Ovary (tissue), 9 donors: ENCODE results near the gene LPGAT1. TPM values are rescaled to one million over a fixed set of nuclear protein-coding genes. Genes with fewer than 3 reads are reported as not detected.

Experiments
- DNase-seq, 5 donors: peaks; one replicate each; pipeline ENCODE4 v3.0.0-alpha.2; 2019 to 2020
- H3K27ac ChIP-seq, 2 donors: fragments of 200-600 bp; one replicate each; pipeline versions ENCODE4 v1.5.1 to v1.8.0; 2019 to 2022
- H3K27me3 ChIP-seq: fragments of 200-600 bp; one replicate; pipeline ENCODE4 v1.8.0; 2022
- H3K36me3 ChIP-seq: fragments of 200-600 bp; sonication (generic); one replicate; pipeline ENCODE4 v1.5.1; 2019
- H3K4me1 ChIP-seq: one replicate; pipeline ENCODE4 v1.8.1; 2013; ENCODE audit warnings: mild to moderate bottlenecking, moderate library complexity; ENCODE audit not compliant: insufficient read depth
- H3K4me3 ChIP-seq: fragments of 200-600 bp; sonication (generic); one replicate; pipeline ENCODE4 v1.5.1; 2017
- H3K9me3 ChIP-seq, 2 donors: fragments of 200-600 bp in 1 of 2; sonication (generic) in 1 of 2; one replicate each; pipeline versions ENCODE4 v1.5.1 to v1.8.1; 2013 to 2019; ENCODE audit warnings: mild to moderate bottlenecking in 1 of 2, moderate library complexity in 1 of 2
- EP300 ChIP-seq: sonication (generic); formaldehyde crosslinking; IDR thresholded peaks from one replicate; pipeline ENCODE4 v1.6.1; 2017; ENCODE audit warnings: antibody characterized with exemption
- POLR2A ChIP-seq: fragments of 450-650 bp; IDR thresholded peaks from one replicate; pipeline ENCODE4 v1.6.1; 2017; ENCODE audit warnings: antibody characterized with exemption, mild to moderate bottlenecking, moderate library complexity
- WGBS, 3 donors: extraction: QIAGEN DNeasy Blood & Tissue Kit in 1 of 3; methylation state at CpG; one replicate each; pipeline versions ENCODE4 v1.1.5 to v1.1.7; 2013 to 2017; 5-methylcytosine and 5-hydroxymethylcytosine counted together
- intact Hi-C, 4 donors: fragments of 100-400 bp; cut with DNase I; formaldehyde crosslinking; loops; one replicate each; pipeline versions ENCODE4 v1.11.0 to v1.15.1; 2022 to 2023
- polyA plus RNA-seq, 2 donors: library from polyadenylated mRNA; stranded (reverse); fragments of 200-250 nt in 1 of 2; fragments of 350-450 nt in 1 of 2; fragmentation: Illumina TruSeq in 1 of 2; extraction: RNeasy Lipid Tissue Mini Kit (QIAGEN cat#74804) in 1 of 2; gene quantifications; one replicate each; pipeline ENCODE4 v1.2.3, GENCODE V29; 2013 to 2014
- total RNA-seq, 7 donors: library from RNA; depleted of rRNA in 2 of 7; stranded (reverse); fragments of >200 nt in 2 of 7; fragmentation: NEBNext Ultra II Directional in 3 of 7; extraction: Animal tissue kit (Norgen Biotek cat#: 25700) in 3 of 7; gene quantifications; one replicate each; pipeline versions ENCODE4 v1.1.0 to v1.2.4, GENCODE V29; 2016 to 2023
- TF ChIP-seq, protein P1 (sequence below), 3 donors: fragments of 450-650 bp in 2 of 3; fragments of 200-600 bp in 1 of 3; IDR thresholded peaks; one replicate each; pipeline versions ENCODE4 v1.5.1 to v1.8.0; 2016 to 2022; ENCODE audit warnings: antibody characterized with exemption in 3 of 3, mild to moderate bottlenecking in 1 of 3
- donor health status: DM: no; HTN: no; CAD: no; lungs with moderate emphysema.
- donor health status: DM: no; HTN: no; CAD: no.
- donor health status: Bipolar disorder and iron deficiency.
- donor health status: DM: yes; HTN: yes; CAD: no.
- donor health status: DM: no; HTN: no; CAD: no.
- donor health status: DM: yes; HTN: yes; CAD: no.

The LPGAT1 gene
- total and polyA plus RNA-seq, 9 donors: 6.3 to 32.7 (median 26.1) TPM

DNA sequence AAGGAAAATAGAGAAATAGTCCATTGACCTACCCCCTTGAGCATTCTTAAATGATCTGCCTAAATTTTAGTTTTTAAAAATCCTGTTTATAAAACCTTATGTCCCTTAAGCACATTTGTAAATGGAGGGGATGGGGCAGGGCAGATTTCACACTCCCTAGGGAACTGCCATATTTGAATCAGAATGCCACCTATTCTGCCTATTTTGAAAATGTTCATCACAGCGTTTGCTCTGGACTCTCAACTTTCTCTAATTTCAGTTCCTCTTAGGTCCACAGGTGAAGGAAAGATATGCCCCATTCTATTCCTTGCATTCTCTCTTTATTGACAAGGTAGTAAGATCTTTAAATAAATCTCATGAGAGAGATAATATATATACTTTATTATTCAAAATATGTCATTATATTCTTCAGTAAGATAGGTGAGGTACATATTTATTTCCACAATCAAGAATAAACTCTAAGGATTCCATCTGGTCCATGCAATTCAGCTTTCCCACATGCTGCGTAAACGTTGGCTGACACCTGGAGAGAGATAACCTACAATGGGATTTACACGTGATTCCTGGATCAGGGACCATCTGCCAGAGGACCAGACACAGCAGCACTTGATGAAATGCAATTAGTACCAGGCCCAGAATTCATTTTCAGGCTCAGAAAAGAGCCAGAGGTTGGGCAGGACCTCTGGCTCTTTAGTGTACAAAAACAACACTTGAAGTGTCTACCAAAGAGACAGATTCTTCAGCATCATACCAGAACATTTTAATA is 1.2 kb upstream of the LPGAT1 start:
- Histone ChIP-seq H3K4me3 (no peak overlapping the region), H3K9me3 (no peaks in the 10 kb centered on the region), H3K36me3 (no peaks in the 10 kb centered on the region), H3K27ac (no peak overlapping the region), H3K4me1 (peaks cover 3% of the 10 kb centered on the region), H3K27me3 (no peaks in the 10 kb centered on the region)
- no peak for DNase-seq
- intact Hi-C loops: loop anchor here in 3 of 4 donors (10.0 kb wide), 3 partner anchors 127 to 147 kb away; no protein-coding TSS in a partner anchor
- no peak for TF ChIP-seq EP300
- TF ChIP-seq, protein P1, sequence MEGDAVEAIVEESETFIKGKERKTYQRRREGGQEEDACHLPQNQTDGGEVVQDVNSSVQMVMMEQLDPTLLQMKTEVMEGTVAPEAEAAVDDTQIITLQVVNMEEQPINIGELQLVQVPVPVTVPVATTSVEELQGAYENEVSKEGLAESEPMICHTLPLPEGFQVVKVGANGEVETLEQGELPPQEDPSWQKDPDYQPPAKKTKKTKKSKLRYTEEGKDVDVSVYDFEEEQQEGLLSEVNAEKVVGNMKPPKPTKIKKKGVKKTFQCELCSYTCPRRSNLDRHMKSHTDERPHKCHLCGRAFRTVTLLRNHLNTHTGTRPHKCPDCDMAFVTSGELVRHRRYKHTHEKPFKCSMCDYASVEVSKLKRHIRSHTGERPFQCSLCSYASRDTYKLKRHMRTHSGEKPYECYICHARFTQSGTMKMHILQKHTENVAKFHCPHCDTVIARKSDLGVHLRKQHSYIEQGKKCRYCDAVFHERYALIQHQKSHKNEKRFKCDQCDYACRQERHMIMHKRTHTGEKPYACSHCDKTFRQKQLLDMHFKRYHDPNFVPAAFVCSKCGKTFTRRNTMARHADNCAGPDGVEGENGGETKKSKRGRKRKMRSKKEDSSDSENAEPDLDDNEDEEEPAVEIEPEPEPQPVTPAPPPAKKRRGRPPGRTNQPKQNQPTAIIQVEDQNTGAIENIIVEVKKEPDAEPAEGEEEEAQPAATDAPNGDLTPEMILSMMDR (IDR thresholded peaks at IDR 0.05): no peak
- WGBS, 3 donors: 69 to 81% (median 75%) methylated on average over 4 of the region's 4 CpGs

DNA sequence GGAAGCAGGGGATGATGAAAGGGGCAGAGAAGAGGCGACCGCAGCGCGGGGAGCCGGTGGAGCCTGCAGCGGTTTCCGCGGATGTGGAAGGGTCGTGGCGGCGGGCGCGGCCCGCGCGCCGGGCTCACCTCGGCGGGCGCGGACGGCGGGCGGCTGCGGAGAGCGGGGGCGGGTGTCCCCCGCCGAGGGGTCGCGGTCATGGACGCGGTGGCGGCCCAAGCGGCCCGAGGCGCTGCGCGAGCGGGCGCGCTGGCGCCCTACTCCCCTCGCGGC is 572 bp downstream of the LPGAT1 start:
- peak overlapping the region; percentile 77 for H3K4me3 ChIP-seq
- peak in 1 of 5 donors; percentile 16 for DNase-seq
- no peaks in the 10 kb centered on the region for H3K27me3 ChIP-seq
- H3K9me3 ChIP-seq: no peaks in the 10 kb centered on the region
- no peaks in the 10 kb centered on the region for H3K36me3 ChIP-seq
- peaks cover 3% of the 10 kb centered on the region for H3K4me1 ChIP-seq
- TF ChIP-seq, protein P1 (IDR thresholded peaks at IDR 0.05): no peak
- TF ChIP-seq POLR2A: no peak
- TF ChIP-seq EP300: no peak
- WGBS, 3 donors: 0 to 1% (median 0%) methylated on average over 37 to 45 of the region's 45 CpGs
- peak overlapping the region; percentile 81 to 94 for H3K27ac ChIP-seq
- intact Hi-C loops: loop anchor here in 3 of 4 donors (10.0 kb wide), 3 partner anchors 125 to 145 kb away; no protein-coding TSS in a partner anchor

DNA sequence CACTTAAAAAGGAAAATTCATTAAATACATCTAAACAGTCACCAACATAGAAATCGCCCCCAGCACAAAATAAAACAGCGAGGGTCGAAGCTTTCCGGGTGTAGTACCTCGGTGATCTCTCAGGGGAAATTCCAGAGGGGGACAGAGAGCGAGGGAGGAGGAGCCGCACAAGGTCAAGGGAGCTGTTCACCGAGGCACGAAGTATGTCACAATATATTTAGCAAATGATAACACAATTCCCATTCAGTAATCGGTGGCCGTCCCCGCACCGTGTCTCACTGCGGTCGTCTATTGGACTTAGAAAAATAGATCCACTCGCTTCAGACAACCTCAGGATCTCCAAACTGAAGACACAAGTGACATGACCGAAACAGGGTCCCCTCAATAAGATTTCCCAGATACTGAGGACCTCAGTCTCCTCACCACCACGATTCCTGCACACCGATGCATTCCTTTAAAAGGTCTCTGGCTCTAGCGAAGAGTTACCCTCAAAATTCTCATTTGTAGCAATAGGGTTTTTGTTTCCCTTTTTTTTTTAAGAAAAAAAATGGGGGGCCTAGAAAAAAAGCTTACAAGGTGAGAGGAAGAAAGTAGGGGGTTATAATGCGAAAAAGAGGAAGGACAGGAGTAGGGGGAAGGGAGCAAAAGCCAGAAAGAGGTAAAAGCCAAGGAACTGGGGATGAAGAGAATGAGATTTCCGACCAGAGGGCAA is 1.1 kb downstream of the LPGAT1 start:
- intact Hi-C loops: loop anchor here in 3 of 4 donors (10.0 kb wide), 3 partner anchors 125 to 145 kb away; no protein-coding TSS in a partner anchor
- Histone ChIP-seq H3K27ac (peak overlapping the region; percentile 81 to 94), H3K36me3 (no peaks in the 10 kb centered on the region), H3K4me3 (peak overlapping the region; percentile 77), H3K27me3 (no peaks in the 10 kb centered on the region), H3K4me1 (peaks cover 3% of the 10 kb centered on the region), H3K9me3 (no peaks in the 10 kb centered on the region)
- peak in 2 of 5 donors; percentile 18 for DNase-seq
- TF ChIP-seq EP300 (no peak), POLR2A (no peak)
- TF ChIP-seq, protein P1 (IDR thresholded peaks at IDR 0.05): no peak
- WGBS, 3 donors: 16 to 24% (median 23%) methylated on average over 22 of the region's 22 CpGs

DNA sequence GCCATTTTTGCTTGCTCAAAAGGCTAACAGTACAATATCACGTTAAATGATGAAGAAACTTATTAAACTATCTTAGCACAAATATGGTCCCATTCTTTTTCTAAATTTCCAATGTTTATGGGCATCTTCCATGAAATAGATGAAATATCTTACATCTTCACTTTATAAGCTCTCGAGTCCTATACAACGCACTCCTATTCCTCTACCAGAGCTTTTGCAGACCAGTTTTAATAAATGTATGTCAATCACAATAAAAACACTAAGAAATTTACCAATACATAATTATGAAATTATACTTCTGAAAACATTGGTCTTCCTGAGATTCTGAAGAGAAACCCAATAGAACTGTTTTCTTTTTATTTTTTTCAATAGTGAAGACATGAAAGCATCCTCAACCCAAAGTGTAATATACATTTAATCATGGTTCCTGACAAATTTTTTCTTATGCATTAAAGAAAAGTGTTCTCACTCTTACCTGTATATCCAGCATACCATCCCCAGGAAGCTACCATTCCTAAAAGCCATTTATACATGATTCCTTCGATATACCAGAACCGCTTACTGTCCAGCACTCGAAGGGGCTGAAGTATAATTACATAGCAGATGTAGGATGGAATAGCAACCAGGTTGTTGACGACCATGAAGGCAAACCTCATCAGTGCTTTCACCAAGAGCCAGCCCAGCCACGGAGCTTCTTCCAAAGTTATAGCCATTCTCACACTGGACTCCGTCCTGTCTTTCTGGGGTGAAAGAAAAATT is 1.8 kb downstream of the LPGAT1 start:
- H3K36me3 ChIP-seq: no peaks in the 10 kb centered on the region
- H3K27ac ChIP-seq: no peak overlapping the region
- H3K27me3 ChIP-seq: no peaks in the 10 kb centered on the region
- TF ChIP-seq POLR2A: no peak
- TF ChIP-seq, protein P1 (IDR thresholded peaks at IDR 0.05): no peak
- no peak for TF ChIP-seq EP300
- H3K4me1 ChIP-seq: peaks cover 3% of the 10 kb centered on the region
- H3K9me3 ChIP-seq: no peaks in the 10 kb centered on the region
- H3K4me3 ChIP-seq: peak overlapping the region; percentile 77
- WGBS, 3 donors: 78 to 83% (median 80%) methylated on average over 9 of the region's 9 CpGs
- DNase-seq: no peak
- intact Hi-C loops: no loop called here
